ENCODE results near the gene NDUFA7. TPM values are rescaled to one million over a fixed set of nuclear protein-coding genes. Genes with fewer than 3 reads are reported as not detected.
A peak's percentile ranks its signal among the peaks of the same experiment; 100 is the strongest.

NDUFA7 gene
- polyA plus RNA-seq, 1 of the 3 experiments (the other 2 are of a cell fraction) = 111 TPM

GRCh38 chr19:8322638-8322997, 1.4 kb upstream of the NDUFA7 start (continued):
- no peak for TF ChIP-seq MAX (IDR thresholded peaks at IDR 0.05; ENCODE audit: low read depth)
- TF ChIP-seq USF2 (IDR thresholded peaks at IDR 0.05; ENCODE audit: borderline replicate concordance, low read depth, low read length) = no peak
- no peak for TF ChIP-seq RXRA (IDR thresholded peaks at IDR 0.05; ENCODE audit: borderline replicate concordance, low read depth)
- TF ChIP-seq MXI1 (IDR thresholded peaks at IDR 0.05; ENCODE audit: low read depth, low read length) = no peak
- no peak for TF ChIP-seq TCF12 (IDR thresholded peaks at IDR 0.05)
- TF ChIP-seq TAF1 (IDR thresholded peaks at IDR 0.05; ENCODE audit: borderline replicate concordance, low read depth, low read length) = no peak
- TF ChIP-seq EP300 (IDR thresholded peaks at IDR 0.05; ENCODE audit: borderline replicate concordance in 1 of 2, low read depth in 1 of 2, low read length in 1 of 2) = no peak
- no peak for TF ChIP-seq RAD21 (IDR thresholded peaks at IDR 0.05; ENCODE audit: low read length)
- no peak for TF ChIP-seq FOSL2 (IDR thresholded peaks at IDR 0.05; ENCODE audit: borderline replicate concordance, low read depth)
- TF ChIP-seq RFX5 (IDR thresholded peaks at IDR 0.05; ENCODE audit: low read length) = no peak
- no peak for TF ChIP-seq IRF3 (IDR thresholded peaks at IDR 0.05; ENCODE audit: low read depth, low read length)

GRCh38 chr19:8321986-8322637, 937 bp upstream of the NDUFA7 start:
- H3K4me2 ChIP-seq = peak overlapping the region; percentile 97
- peak overlapping the region; percentile 87 to 99 for H3K4me3 ChIP-seq (ENCODE audit: low read depth in 2 of 2, low read length in 1 of 2)
- H4K20me1 ChIP-seq (ENCODE audit: insufficient read depth) = peaks cover 18% of the 10 kb centered on the region
- H2AFZ ChIP-seq (ENCODE audit: low read depth) = peak overlapping the region; percentile 56; the same call in 1 of the 2 replicates
- peak overlapping the region; percentile 55 to 56; a peak in 2 of 4 replicates for H3K27ac ChIP-seq (ENCODE audit: low read depth in 2 of 2, low read length in 1 of 2)
- WGBS (ENCODE audit: low lambda C conversion rate) = 14% methylated on average over 27 of the region's 30 CpGs
- H3K79me2 ChIP-seq (ENCODE audit: insufficient read depth) = peaks cover 58% of the 10 kb centered on the region
- CTCF ChIA-PET = interaction anchor here (0.6 to 2.9 kb wide), 4 partner anchors 13 to 1898 kb away, joined by 3 to 14 read pairs (median 4); partner anchors contain the start of gene KHSRP
- DNase-seq = no peak
- H3K9me2 ChIP-seq = no peaks in the 10 kb centered on the region
- peaks cover 7 to 15% of the 10 kb centered on the region in 2 experiments for H3K36me3 ChIP-seq (replicated peaks in 1 of 2; ENCODE audit: control insufficient read depth in 1 of 2, insufficient read depth in 2 of 2, low read length in 1 of 2)
- peaks cover 14 to 16% of the 10 kb centered on the region in 2 experiments; a peak in 2 of 4 replicates for H3K4me1 ChIP-seq (ENCODE audit: control insufficient read depth in 1 of 2, insufficient read depth in 2 of 2, low read depth in 1 of 2, low read length in 1 of 2)
- H3K9me3 ChIP-seq = no peaks in the 10 kb centered on the region
- no peaks in the 10 kb centered on the region for H3K27me3 ChIP-seq (ENCODE audit: insufficient read depth)
- H3K9ac ChIP-seq = peak overlapping the region; percentile 99
- POLR2A ChIA-PET = interaction anchor here (0.7 to 1.8 kb wide), 8 partner anchors 10 to 259 kb away, joined by 3 to 6 read pairs (median 4); partner anchors contain the start of gene ZNF414
- H3F3A ChIP-seq (replicated peaks; ENCODE audit: insufficient read depth) = peaks cover 10% of the 10 kb centered on the region
- TF ChIP-seq REST (IDR thresholded peaks at IDR 0.05; ENCODE audit: low read depth, low read length) (no peak), RCOR1 (IDR thresholded peaks at IDR 0.05; ENCODE audit: low read length) (no peak), SIN3A (IDR thresholded peaks at IDR 0.05; ENCODE audit: borderline replicate concordance, low read depth, low read length) (no peak), FOXM1 (IDR thresholded peaks at IDR 0.05; ENCODE audit: low read depth) (no peak), RFX5 (IDR thresholded peaks at IDR 0.05; ENCODE audit: low read length) (no peak), CHD2 (IDR thresholded peaks at IDR 0.05; ENCODE audit: low read length, partially characterized antibody) (no peak), GATA2 (CRISPR knock-in tag; IDR thresholded peaks at IDR 0.05) (no peak), RXRA (IDR thresholded peaks at IDR 0.05; ENCODE audit: borderline replicate concordance, low read depth) (no peak), POLR2AphosphoS5 (IDR thresholded peaks at IDR 0.05; ENCODE audit: low read depth, low read length) (no peak), USF2 (IDR thresholded peaks at IDR 0.05; ENCODE audit: borderline replicate concordance, low read depth, low read length) (no peak), TEAD4 (IDR thresholded peaks at IDR 0.05; ENCODE audit: borderline replicate concordance, insufficient read depth) (no peak), NFIC (IDR thresholded peaks at IDR 0.05; ENCODE audit: borderline replicate concordance) (no peak), EZH2phosphoT487 (IDR thresholded peaks at IDR 0.05; ENCODE audit: borderline replicate concordance, low read depth) (no peak)
